HCT116 (cell line): ENCODE data around the gene SEMA6B. TPM values are rescaled to one million over a fixed set of nuclear protein-coding genes. Genes with fewer than 3 reads are reported as not detected.

Source experiments
- ATAC-seq: fragments of 200-7000 bp; cut with Tn5 transposase; 2 replicates; pipeline ENCODE4 v1.9.1; 2020; ENCODE audit warnings: mild to moderate bottlenecking, moderate library complexity
- BruUV-seq: library from RNA; stranded (reverse); fragments of 400-500 nt; replicated peaks from 2 replicates; lab custom pipeline; 2021; lab: Mats Ljungman, UMichigan
- CTCF ChIA-PET: fragments of 300-600 bp; sonication (Branson Sonifier 250); formaldehyde crosslinking; loops from one replicate; lab custom pipeline; 2021; ENCODE audit warnings: antibody characterized with exemption; lab: Charles Lee
- POLR2A ChIA-PET: fragments of 300-600, 350-600 bp; sonication (Branson Sonifier 250); formaldehyde crosslinking; loops from one replicate; lab custom pipeline; 2021; ENCODE audit warnings: antibody characterized with exemption; lab: Charles Lee
- RAD21 ChIA-PET, 2 experiments: fragments of 300-600 bp; sonication (Branson Sonifier 250); formaldehyde crosslinking; loops; one replicate each; lab custom pipeline; 2023; ENCODE audit warnings: low total read pairs in 2 of 2; ENCODE audit not compliant: uncharacterized antibody in 2 of 2, unreplicated experiment in 2 of 2, low non-redundant PET in 1 of 2; lab: Charles Lee
- DNase-seq: peaks from one replicate; pipeline ENCODE4 v3.0.0-alpha.2; 2010; ENCODE audit warnings: low read depth, low spot score
- H2AFZ ChIP-seq: fragments of 200-600 bp; shearing (Covaris generic), sonication (generic); 2 replicates; pipeline ENCODE4 v1.6.1; 2017; ENCODE audit warnings: low read depth, mixed run types, mixed read lengths, antibody characterized with exemption, low read length; ENCODE audit not compliant: poor library complexity, severe bottlenecking
- H3K27ac ChIP-seq: 2 replicates; pipeline ENCODE4 v1.5.1; 2012; ENCODE audit warnings: low read depth, low read length
- H3K27me3 ChIP-seq: fragments of 200-600 bp; sonication (generic); 2 replicates; pipeline ENCODE4 v1.6.1; 2016; ENCODE audit warnings: mixed run types, low read length, mixed read lengths; ENCODE audit not compliant: insufficient read depth
- H3K36me3 ChIP-seq, 2 experiments: fragments of 200-500 bp in 1 of 2; fragments of 200-600 bp in 1 of 2; sonication (Bioruptor generic) in 1 of 2; sonication (generic) in 1 of 2; 2 replicates each; pipeline versions ENCODE4 v1.5.1 to v1.6.1; 2014 to 2016; ENCODE audit warnings: low read length in 2 of 2, inconsistent platforms in 1 of 2, mixed read lengths in 1 of 2, mixed run types in 1 of 2; ENCODE audit not compliant: insufficient read depth in 2 of 2, control insufficient read depth in 1 of 2
- H3K4me1 ChIP-seq, 2 experiments: fragments of 200-600 bp in 1 of 2; sonication (generic) in 1 of 2; 2 replicates each; pipeline versions ENCODE4 v1.5.1 to v1.6.1; 2012 to 2017; ENCODE audit warnings: low read length in 2 of 2, inconsistent platforms in 1 of 2, mild to moderate bottlenecking in 1 of 2, mixed read lengths in 1 of 2, mixed run types in 1 of 2, moderate library complexity in 1 of 2; ENCODE audit not compliant: insufficient read depth in 2 of 2, control insufficient read depth in 1 of 2
- H3K4me2 ChIP-seq: fragments of 200-600 bp; sonication (generic); 2 replicates; pipeline ENCODE4 v1.6.1; 2017; ENCODE audit warnings: mixed run types, low read length, mixed read lengths
- H3K4me3 ChIP-seq, 2 experiments: fragments of 200-600 bp in 1 of 2; sonication (generic) in 1 of 2; replicated peaks in 1 of 2; 2 replicates each; pipeline ENCODE4 v1.5.1; 2011 to 2016; ENCODE audit warnings: low read length in 2 of 2, control low read depth in 1 of 2, low read depth in 1 of 2, mild to moderate bottlenecking in 1 of 2, mixed read lengths in 1 of 2, mixed run types in 1 of 2
- H3K79me2 ChIP-seq: fragments of 200-600 bp; sonication (generic); 2 replicates; pipeline ENCODE4 v1.6.1; 2017; ENCODE audit warnings: mild to moderate bottlenecking, mixed run types, low read length, moderate library complexity, mixed read lengths; ENCODE audit not compliant: insufficient read depth
- H3K9ac ChIP-seq: fragments of 200-600 bp; sonication (generic); 2 replicates; pipeline ENCODE4 v1.6.1; 2016; ENCODE audit warnings: low read length, mixed read lengths
- H3K9me2 ChIP-seq: fragments of 200-600 bp; sonication (generic), shearing (Covaris generic); 2 replicates; pipeline ENCODE4 v1.6.1; 2017; ENCODE audit warnings: mixed run types, mild to moderate bottlenecking, moderate library complexity; ENCODE audit not compliant: insufficient read depth
- H3K9me3 ChIP-seq, 2 experiments: fragments of 200-500 bp in 1 of 2; fragments of 200-600 bp in 1 of 2; sonication (Bioruptor generic) in 1 of 2; sonication (generic) in 1 of 2; 2 replicates each; pipeline ENCODE4 v1.6.1; 2014 to 2017; ENCODE audit warnings: low read length in 2 of 2, mixed read lengths in 2 of 2, inconsistent platforms in 1 of 2, low read depth in 1 of 2, mild to moderate bottlenecking in 1 of 2, mixed run types in 1 of 2, moderate library complexity in 1 of 2; ENCODE audit not compliant: control insufficient read depth in 1 of 2, insufficient read depth in 1 of 2
- H4K20me1 ChIP-seq: fragments of 200-600 bp; sonication (generic), shearing (Covaris generic); 2 replicates; pipeline ENCODE4 v1.6.1; 2017; ENCODE audit warnings: mixed run types, mild to moderate bottlenecking, moderate library complexity; ENCODE audit not compliant: insufficient read depth
- CEBPB ChIP-seq: IDR thresholded peaks from 2 replicates; pipeline ENCODE4 v1.6.1; 2012; ENCODE audit warnings: low read depth
- ELF1 ChIP-seq: IDR thresholded peaks from 2 replicates; pipeline ENCODE4 v1.6.1; 2012; ENCODE audit warnings: low read depth, borderline replicate concordance
- EZH2 ChIP-seq: fragments of 200-600 bp; sonication (generic); IDR thresholded peaks from 2 replicates; pipeline ENCODE4 v1.6.1; 2017; ENCODE audit warnings: antibody characterized with exemption, mixed run types
- EZH2phosphoT487 ChIP-seq: fragments of 200-600 bp; IDR thresholded peaks from 2 replicates; pipeline ENCODE4 v1.6.1; 2018; ENCODE audit warnings: antibody characterized with exemption, borderline replicate concordance
- JUND ChIP-seq: IDR thresholded peaks from 2 replicates; pipeline ENCODE4 v1.6.1; 2012
- RAD21 ChIP-seq: IDR thresholded peaks from 2 replicates; pipeline ENCODE4 v1.6.1; 2012; ENCODE audit warnings: low read depth, mild to moderate bottlenecking
- REST ChIP-seq: IDR thresholded peaks from 2 replicates; pipeline ENCODE4 v1.6.1; 2012; ENCODE audit warnings: low read depth
- SRF ChIP-seq: IDR thresholded peaks from 2 replicates; pipeline ENCODE4 v1.6.1; 2012; ENCODE audit warnings: low read depth
- TCF7L2 ChIP-seq: IDR thresholded peaks from 2 replicates; pipeline ENCODE4 v1.7.0; 2011; ENCODE audit warnings: borderline replicate concordance, inconsistent platforms; ENCODE audit not compliant: insufficient read depth, insufficient read length; ENCODE audit errors: extremely low read depth
- YY1 ChIP-seq: IDR thresholded peaks from 2 replicates; pipeline ENCODE4 v1.6.1; 2011; ENCODE audit warnings: low read length, low read depth, moderate library complexity, mild to moderate bottlenecking; ENCODE audit not compliant: insufficient replicate concordance; ENCODE audit errors: extremely low read depth
- ZFX ChIP-seq: fragments of 450-650 bp; IDR thresholded peaks from 2 replicates; pipeline ENCODE4 v1.6.1; 2017
- intact Hi-C: fragments of 100-400 bp; cut with micrococcal nuclease; formaldehyde crosslinking; loops from 2 replicates; pipeline ENCODE4 v1.10.0; 2022
- total RNA-seq: library from RNA; stranded (reverse); gene quantifications from one replicate; pipeline ENCODE4 v1.2.1, GENCODE V29; 2021; ENCODE audit not compliant: unreplicated experiment
- TF ChIP-seq, protein P1 (sequence below), 3 experiments: fragments of 200-600 bp in 1 of 3; sonication (generic) in 1 of 3; IDR thresholded peaks in 2 of 3; conservative IDR thresholded peaks in 1 of 3; 2 replicates each; pipeline ENCODE4 v1.5.1; 2012 to 2017; ENCODE audit warnings: low read depth in 2 of 3, low read length in 2 of 3, antibody characterized with exemption in 1 of 3, borderline replicate concordance in 1 of 3, control low read depth in 1 of 3, mild to moderate bottlenecking in 1 of 3, mixed read lengths in 1 of 3, mixed run types in 1 of 3, moderate library complexity in 1 of 3; ENCODE audit not compliant: insufficient read depth in 1 of 3
- TF ChIP-seq, protein P2 (sequence below): IDR thresholded peaks from 2 replicates; pipeline ENCODE4 v1.6.1; 2012
- TF ChIP-seq, protein P3 (sequence below): IDR thresholded peaks from 2 replicates; pipeline ENCODE4 v1.6.1; 2012

The SEMA6B gene
- total RNA-seq, 1 experiment from 2014 or later: 58.4 TPM

DNA sequence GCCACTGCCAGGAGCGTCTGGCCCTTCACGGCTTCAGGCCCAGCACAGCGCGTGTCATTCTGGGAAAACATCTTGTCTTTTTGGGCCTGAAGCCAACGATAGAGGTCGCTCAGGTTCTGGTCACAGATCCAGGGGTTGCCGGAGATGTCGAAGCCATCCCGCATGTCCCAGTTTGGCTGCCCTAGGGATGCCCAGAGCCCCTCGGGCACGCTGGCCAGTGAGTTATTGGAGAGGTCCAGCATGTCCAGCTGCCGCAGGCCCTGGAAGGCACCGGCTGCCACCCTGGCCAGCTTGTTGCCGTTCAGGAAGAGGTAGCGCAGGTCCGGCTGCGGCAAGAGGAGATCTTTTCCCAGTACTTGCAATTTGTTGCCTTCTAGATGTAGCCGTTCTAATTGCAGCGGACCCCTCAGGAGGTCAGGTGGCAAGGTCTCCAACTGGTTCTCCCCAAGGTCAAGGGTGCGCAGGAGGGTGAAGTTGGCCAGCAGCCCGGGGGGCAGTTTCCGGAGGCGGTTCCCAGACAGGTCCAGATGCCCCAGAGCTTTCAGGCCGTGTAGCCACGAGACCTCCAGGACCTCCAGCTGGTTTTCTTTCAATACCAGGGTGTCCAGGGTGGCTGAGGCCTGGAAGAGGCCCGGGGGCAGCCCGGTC lies 21.4 kb downstream of the SEMA6B start:
- Histone ChIP-seq H3K4me1 (peaks cover 14 to 36% of the 10 kb centered on the region in 2 experiments; a peak in 3 of 4 replicates), H3K36me3 (no peaks in the 10 kb centered on the region), H4K20me1 (no peaks in the 10 kb centered on the region), H3K9ac (no peak overlapping the region), H3K9me3 (no peaks in the 10 kb centered on the region), H3K27me3 (no peaks in the 10 kb centered on the region), H3K9me2 (no peaks in the 10 kb centered on the region), H2AFZ (no peak overlapping the region), H3K4me3 (no peak overlapping the region), H3K27ac (no peak overlapping the region), H3K79me2 (no peaks in the 10 kb centered on the region), H3K4me2 (no peak overlapping the region)
- no peak for ATAC-seq
- CTCF ChIA-PET: interaction anchor here (1.1 kb wide), 1 partner anchor 15 kb away, joined by 3 read pairs; no protein-coding TSS in a partner anchor
- no TSS peak for BruUV-seq
- POLR2A ChIA-PET: no interaction called here
- TF ChIP-seq EZH2 (no peak), ZFX (no peak), CEBPB (no peak)
- RAD21 ChIA-PET: no interaction called here
- intact Hi-C loops: no loop called here
- DNase-seq: no peak

DNA sequence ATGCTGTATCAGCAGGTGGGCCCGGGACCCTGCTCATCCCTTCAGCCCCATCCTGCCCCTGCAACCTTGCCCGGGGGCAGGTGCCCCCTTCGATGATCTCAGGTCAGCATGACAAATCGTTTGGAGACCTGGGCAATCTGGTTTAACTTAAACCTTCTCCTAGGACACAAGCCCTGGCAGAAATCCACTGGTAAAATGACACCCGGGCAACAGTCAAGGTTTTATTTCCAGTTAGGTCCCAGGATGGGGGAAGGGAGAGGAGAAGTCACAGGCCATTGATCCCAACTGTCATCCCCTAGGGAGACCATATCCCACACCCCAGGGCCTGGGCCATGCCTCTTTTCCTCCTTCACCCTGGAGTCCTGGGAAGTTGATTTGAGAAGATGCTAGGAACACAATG lies 22.7 kb downstream of the SEMA6B start:
- H3K27ac ChIP-seq: no peak overlapping the region
- CTCF ChIA-PET: no interaction called here
- intact Hi-C loops: no loop called here
- peaks cover 14 to 36% of the 10 kb centered on the region in 2 experiments; a peak in 3 of 4 replicates for H3K4me1 ChIP-seq
- no peaks in the 10 kb centered on the region for H3K79me2 ChIP-seq
- H3K9me3 ChIP-seq: no peaks in the 10 kb centered on the region
- H4K20me1 ChIP-seq: no peaks in the 10 kb centered on the region
- H3K36me3 ChIP-seq: no peaks in the 10 kb centered on the region
- no peaks in the 10 kb centered on the region for H3K9me2 ChIP-seq
- H3K27me3 ChIP-seq: no peaks in the 10 kb centered on the region
- no peak for ATAC-seq
- no TSS peak for BruUV-seq
- H2AFZ ChIP-seq: no peak overlapping the region
- no peak overlapping the region for H3K4me3 ChIP-seq
- POLR2A ChIA-PET: no interaction called here
- no peak for DNase-seq
- RAD21 ChIA-PET: interaction anchor here in 1 of 2 experiments (0.7 kb wide), 1 partner anchor 1777 kb away, joined by 4 read pairs; no protein-coding TSS in a partner anchor
- H3K4me2 ChIP-seq: 0 out of 2 replicates have a peak overlapping the region, but pooled peaks have one; percentile 4
- no peak overlapping the region for H3K9ac ChIP-seq
- TF ChIP-seq CEBPB: no peak
- TF ChIP-seq JUND: no peak
- no peak for TF ChIP-seq EZH2
- TF ChIP-seq, protein P1, sequence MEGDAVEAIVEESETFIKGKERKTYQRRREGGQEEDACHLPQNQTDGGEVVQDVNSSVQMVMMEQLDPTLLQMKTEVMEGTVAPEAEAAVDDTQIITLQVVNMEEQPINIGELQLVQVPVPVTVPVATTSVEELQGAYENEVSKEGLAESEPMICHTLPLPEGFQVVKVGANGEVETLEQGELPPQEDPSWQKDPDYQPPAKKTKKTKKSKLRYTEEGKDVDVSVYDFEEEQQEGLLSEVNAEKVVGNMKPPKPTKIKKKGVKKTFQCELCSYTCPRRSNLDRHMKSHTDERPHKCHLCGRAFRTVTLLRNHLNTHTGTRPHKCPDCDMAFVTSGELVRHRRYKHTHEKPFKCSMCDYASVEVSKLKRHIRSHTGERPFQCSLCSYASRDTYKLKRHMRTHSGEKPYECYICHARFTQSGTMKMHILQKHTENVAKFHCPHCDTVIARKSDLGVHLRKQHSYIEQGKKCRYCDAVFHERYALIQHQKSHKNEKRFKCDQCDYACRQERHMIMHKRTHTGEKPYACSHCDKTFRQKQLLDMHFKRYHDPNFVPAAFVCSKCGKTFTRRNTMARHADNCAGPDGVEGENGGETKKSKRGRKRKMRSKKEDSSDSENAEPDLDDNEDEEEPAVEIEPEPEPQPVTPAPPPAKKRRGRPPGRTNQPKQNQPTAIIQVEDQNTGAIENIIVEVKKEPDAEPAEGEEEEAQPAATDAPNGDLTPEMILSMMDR (IDR thresholded peaks at IDR 0.05 in 2 of 3, conservative IDR thresholded peaks at IDR 0.05 in 1 of 3; ENCODE audit: borderline replicate concordance in 1 of 3, insufficient read depth in 1 of 3, low read depth in 2 of 3, low read length in 2 of 3): no peak
- TF ChIP-seq, protein P2, sequence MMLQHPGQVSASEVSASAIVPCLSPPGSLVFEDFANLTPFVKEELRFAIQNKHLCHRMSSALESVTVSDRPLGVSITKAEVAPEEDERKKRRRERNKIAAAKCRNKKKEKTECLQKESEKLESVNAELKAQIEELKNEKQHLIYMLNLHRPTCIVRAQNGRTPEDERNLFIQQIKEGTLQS: no peak
- TF ChIP-seq EZH2phosphoT487: no peak
- no peak for TF ChIP-seq REST
- TF ChIP-seq, protein P3, sequence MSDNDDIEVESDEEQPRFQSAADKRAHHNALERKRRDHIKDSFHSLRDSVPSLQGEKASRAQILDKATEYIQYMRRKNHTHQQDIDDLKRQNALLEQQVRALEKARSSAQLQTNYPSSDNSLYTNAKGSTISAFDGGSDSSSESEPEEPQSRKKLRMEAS: no peak
- no peak for TF ChIP-seq YY1
- TF ChIP-seq TCF7L2: no peak
- TF ChIP-seq ELF1: no peak
- no peak for TF ChIP-seq SRF
- no peak for TF ChIP-seq RAD21
